Measurements from ENCODE around the gene NRG3. TPM values are rescaled to one million over a fixed set of nuclear protein-coding genes. Genes with fewer than 3 reads are reported as not detected.

NRG3 gene
- polyA plus RNA-seq, 2 donors, result 0.01 to 0.04 TPM

GRCh38 chr10:82597840-82598239, 722.8 kb downstream of the NRG3 start:
- H3K4me3 ChIP-seq (ENCODE audit: low read depth in 1 of 2, low read length in 2 of 2), result no peak overlapping the region
- no peaks in the 10 kb centered on the region for H3K9me3 ChIP-seq (ENCODE audit: control insufficient read depth in 2 of 2, insufficient read depth in 1 of 2, low read depth in 1 of 2, low read length in 1 of 2)
- no peak overlapping the region for H3K27ac ChIP-seq (ENCODE audit: low read depth in 2 of 2, low read length in 1 of 2)
- H3K27me3 ChIP-seq (ENCODE audit: control insufficient read depth in 1 of 2, insufficient read depth in 2 of 2, low read length in 2 of 2), result no peaks in the 10 kb centered on the region
- no peaks in the 10 kb centered on the region for H3K36me3 ChIP-seq (ENCODE audit: control insufficient read depth in 2 of 2, insufficient read depth in 2 of 2, low read length in 1 of 2)
- no peaks in the 10 kb centered on the region for H3K4me1 ChIP-seq (ENCODE audit: control insufficient read depth in 2 of 2, insufficient read depth in 2 of 2, low read length in 1 of 2)
- 91 to 93% methylated on average over 7 of the region's 7 CpGs for WGBS, 2 donors

GRCh38 chr10:82609845-82610244, 734.9 kb downstream of the NRG3 start:
- Histone ChIP-seq H3K27me3 (ENCODE audit: control insufficient read depth in 1 of 2, insufficient read depth in 2 of 2, low read length in 2 of 2) (no peaks in the 10 kb centered on the region), H3K4me3 (ENCODE audit: low read depth in 1 of 2, low read length in 2 of 2) (no peak overlapping the region), H3K27ac (ENCODE audit: low read depth in 2 of 2, low read length in 1 of 2) (no peak overlapping the region), H3K36me3 (ENCODE audit: control insufficient read depth in 2 of 2, insufficient read depth in 2 of 2, low read length in 1 of 2) (no peaks in the 10 kb centered on the region), H3K4me1 (ENCODE audit: control insufficient read depth in 2 of 2, insufficient read depth in 2 of 2, low read length in 1 of 2) (no peaks in the 10 kb centered on the region), H3K9me3 (ENCODE audit: control insufficient read depth in 2 of 2, insufficient read depth in 1 of 2, low read depth in 1 of 2, low read length in 1 of 2) (no peaks in the 10 kb centered on the region)
- WGBS, 2 donors, result 72 to 74% methylated on average over 3 of the region's 3 CpGs

GRCh38 chr10:82618007-82618406, 743.0 kb downstream of the NRG3 start:
- Histone ChIP-seq H3K36me3 (ENCODE audit: control insufficient read depth in 2 of 2, insufficient read depth in 2 of 2, low read length in 1 of 2) (no peaks in the 10 kb centered on the region), H3K9me3 (ENCODE audit: control insufficient read depth in 2 of 2, insufficient read depth in 1 of 2, low read depth in 1 of 2, low read length in 1 of 2) (no peaks in the 10 kb centered on the region), H3K27ac (ENCODE audit: low read depth in 2 of 2, low read length in 1 of 2) (no peak overlapping the region), H3K4me1 (ENCODE audit: control insufficient read depth in 2 of 2, insufficient read depth in 2 of 2, low read length in 1 of 2) (no peaks in the 10 kb centered on the region), H3K4me3 (ENCODE audit: low read depth in 1 of 2, low read length in 2 of 2) (no peak overlapping the region), H3K27me3 (ENCODE audit: control insufficient read depth in 1 of 2, insufficient read depth in 2 of 2, low read length in 2 of 2) (no peaks in the 10 kb centered on the region)
- 75 to 82% methylated on average over 5 of the region's 5 CpGs for WGBS, 2 donors

- no peaks in the 10 kb centered on the region for H3K9me3 ChIP-seq (ENCODE audit: control insufficient read depth in 2 of 2, insufficient read depth in 1 of 2, low read depth in 1 of 2, low read length in 1 of 2)
- no peak overlapping the region for H3K27ac ChIP-seq (ENCODE audit: low read depth in 2 of 2, low read length in 1 of 2)
- no peaks in the 10 kb centered on the region for H3K36me3 ChIP-seq (ENCODE audit: control insufficient read depth in 2 of 2, insufficient read depth in 2 of 2, low read length in 1 of 2)
- 78% methylated on average over 4 of the region's 4 CpGs for WGBS, 2 donors
- H3K27me3 ChIP-seq (ENCODE audit: control insufficient read depth in 1 of 2, insufficient read depth in 2 of 2, low read length in 2 of 2), result no peaks in the 10 kb centered on the region
- no peaks in the 10 kb centered on the region for H3K4me1 ChIP-seq (ENCODE audit: control insufficient read depth in 2 of 2, insufficient read depth in 2 of 2, low read length in 1 of 2)
- no peak overlapping the region for H3K4me3 ChIP-seq (ENCODE audit: low read depth in 1 of 2, low read length in 2 of 2)
These were observed 746.7 kb downstream of the NRG3 start for GRCh38 chr10:82621680-82622079.

GRCh38 chr10:82622479-82622878, 747.5 kb downstream of the NRG3 start:
- Histone ChIP-seq H3K9me3 (ENCODE audit: control insufficient read depth in 2 of 2, insufficient read depth in 1 of 2, low read depth in 1 of 2, low read length in 1 of 2) (no peaks in the 10 kb centered on the region), H3K27ac (ENCODE audit: low read depth in 2 of 2, low read length in 1 of 2) (no peak overlapping the region), H3K27me3 (ENCODE audit: control insufficient read depth in 1 of 2, insufficient read depth in 2 of 2, low read length in 2 of 2) (no peaks in the 10 kb centered on the region), H3K4me3 (ENCODE audit: low read depth in 1 of 2, low read length in 2 of 2) (no peak overlapping the region), H3K36me3 (ENCODE audit: control insufficient read depth in 2 of 2, insufficient read depth in 2 of 2, low read length in 1 of 2) (no peaks in the 10 kb centered on the region), H3K4me1 (ENCODE audit: control insufficient read depth in 2 of 2, insufficient read depth in 2 of 2, low read length in 1 of 2) (no peaks in the 10 kb centered on the region)
- 70 to 82% methylated on average over 5 of the region's 5 CpGs for WGBS, 2 donors

- H3K4me1 ChIP-seq (ENCODE audit: control insufficient read depth in 2 of 2, insufficient read depth in 2 of 2, low read length in 1 of 2), result no peaks in the 10 kb centered on the region
- no peak overlapping the region for H3K27ac ChIP-seq (ENCODE audit: low read depth in 2 of 2, low read length in 1 of 2)
- H3K36me3 ChIP-seq (ENCODE audit: control insufficient read depth in 2 of 2, insufficient read depth in 2 of 2, low read length in 1 of 2), result no peaks in the 10 kb centered on the region
- no peaks in the 10 kb centered on the region for H3K9me3 ChIP-seq (ENCODE audit: control insufficient read depth in 2 of 2, insufficient read depth in 1 of 2, low read depth in 1 of 2, low read length in 1 of 2)
- no peak overlapping the region for H3K4me3 ChIP-seq (ENCODE audit: low read depth in 1 of 2, low read length in 2 of 2)
- H3K27me3 ChIP-seq (ENCODE audit: control insufficient read depth in 1 of 2, insufficient read depth in 2 of 2, low read length in 2 of 2), result no peaks in the 10 kb centered on the region
These were observed 750.7 kb downstream of the NRG3 start for GRCh38 chr10:82625512-82626189.

GRCh38 chr10:82628373-82628772, 753.4 kb downstream of the NRG3 start:
- no peaks in the 10 kb centered on the region for H3K27me3 ChIP-seq (ENCODE audit: control insufficient read depth in 1 of 2, insufficient read depth in 2 of 2, low read length in 2 of 2)
- no peak overlapping the region for H3K27ac ChIP-seq (ENCODE audit: low read depth in 2 of 2, low read length in 1 of 2)
- H3K4me1 ChIP-seq (ENCODE audit: control insufficient read depth in 2 of 2, insufficient read depth in 2 of 2, low read length in 1 of 2), result no peaks in the 10 kb centered on the region
- no peaks in the 10 kb centered on the region for H3K9me3 ChIP-seq (ENCODE audit: control insufficient read depth in 2 of 2, insufficient read depth in 1 of 2, low read depth in 1 of 2, low read length in 1 of 2)
- no peaks in the 10 kb centered on the region for H3K36me3 ChIP-seq (ENCODE audit: control insufficient read depth in 2 of 2, insufficient read depth in 2 of 2, low read length in 1 of 2)
- H3K4me3 ChIP-seq (ENCODE audit: low read depth in 1 of 2, low read length in 2 of 2), result no peak overlapping the region
- WGBS, 2 donors, result 34 to 41% methylated on average over 3 of the region's 3 CpGs

GRCh38 chr10:82643076-82643475, 768.1 kb downstream of the NRG3 start:
- Histone ChIP-seq H3K9me3 (ENCODE audit: control insufficient read depth in 2 of 2, insufficient read depth in 1 of 2, low read depth in 1 of 2, low read length in 1 of 2) (no peaks in the 10 kb centered on the region), H3K36me3 (ENCODE audit: control insufficient read depth in 2 of 2, insufficient read depth in 2 of 2, low read length in 1 of 2) (no peaks in the 10 kb centered on the region), H3K4me3 (ENCODE audit: low read depth in 1 of 2, low read length in 2 of 2) (no peak overlapping the region), H3K27ac (ENCODE audit: low read depth in 2 of 2, low read length in 1 of 2) (no peak overlapping the region), H3K27me3 (ENCODE audit: control insufficient read depth in 1 of 2, insufficient read depth in 2 of 2, low read length in 2 of 2) (no peaks in the 10 kb centered on the region), H3K4me1 (ENCODE audit: control insufficient read depth in 2 of 2, insufficient read depth in 2 of 2, low read length in 1 of 2) (no peaks in the 10 kb centered on the region)
- 56 to 63% methylated on average over 1 of the region's 1 CpG for WGBS, 2 donors

- H3K36me3 ChIP-seq (ENCODE audit: control insufficient read depth in 2 of 2, insufficient read depth in 2 of 2, low read length in 1 of 2), result no peaks in the 10 kb centered on the region
- H3K4me1 ChIP-seq (ENCODE audit: control insufficient read depth in 2 of 2, insufficient read depth in 2 of 2, low read length in 1 of 2), result no peaks in the 10 kb centered on the region
- WGBS, 2 donors, result 62 to 65% methylated on average over 5 of the region's 5 CpGs
- no peak overlapping the region for H3K27ac ChIP-seq (ENCODE audit: low read depth in 2 of 2, low read length in 1 of 2)
- no peaks in the 10 kb centered on the region for H3K9me3 ChIP-seq (ENCODE audit: control insufficient read depth in 2 of 2, insufficient read depth in 1 of 2, low read depth in 1 of 2, low read length in 1 of 2)
- H3K27me3 ChIP-seq (ENCODE audit: control insufficient read depth in 1 of 2, insufficient read depth in 2 of 2, low read length in 2 of 2), result no peaks in the 10 kb centered on the region
- no peak overlapping the region for H3K4me3 ChIP-seq (ENCODE audit: low read depth in 1 of 2, low read length in 2 of 2)
These were observed 768.6 kb downstream of the NRG3 start for GRCh38 chr10:82643601-82644000.

GRCh38 chr10:82645221-82645620, 770.2 kb downstream of the NRG3 start:
- Histone ChIP-seq H3K9me3 (ENCODE audit: control insufficient read depth in 2 of 2, insufficient read depth in 1 of 2, low read depth in 1 of 2, low read length in 1 of 2) (no peaks in the 10 kb centered on the region), H3K27me3 (ENCODE audit: control insufficient read depth in 1 of 2, insufficient read depth in 2 of 2, low read length in 2 of 2) (no peaks in the 10 kb centered on the region), H3K27ac (ENCODE audit: low read depth in 2 of 2, low read length in 1 of 2) (no peak overlapping the region), H3K4me3 (ENCODE audit: low read depth in 1 of 2, low read length in 2 of 2) (no peak overlapping the region), H3K36me3 (ENCODE audit: control insufficient read depth in 2 of 2, insufficient read depth in 2 of 2, low read length in 1 of 2) (no peaks in the 10 kb centered on the region), H3K4me1 (ENCODE audit: control insufficient read depth in 2 of 2, insufficient read depth in 2 of 2, low read length in 1 of 2) (no peaks in the 10 kb centered on the region)

Data from esophagus (tissue), 2 donors.